HEK293 (cell line): ENCODE measurements around the gene MCAM.
A peak's percentile ranks its signal among the peaks of the same experiment; 100 is the strongest.

Experiments
- CTCF ChIA-PET: fragments of 350-600 bp; formaldehyde crosslinking; extraction: SDS; loops from one replicate; lab custom pipeline; 2021; ENCODE audit warnings: antibody characterized with exemption; lab: Yijun Ruan, JAX
- POLR2A ChIA-PET: fragments of 300-600 bp; formaldehyde crosslinking; extraction: SDS; loops from one replicate; lab custom pipeline; 2020; ENCODE audit warnings: antibody characterized with exemption, inconsistent platforms; lab: Yijun Ruan, JAX
- H3K27ac ChIP-seq: fragments of 200-500 bp; sonication (Bioruptor generic); 2 replicates; pipeline ENCODE4 v1.5.1; 2014; ENCODE audit warnings: low read depth, low read length, control low read depth, inconsistent platforms; ENCODE audit errors: extremely low read depth
- H3K36me3 ChIP-seq, 2 experiments: fragments of 200-500 bp in 1 of 2; sonication (Bioruptor generic) in 1 of 2; 1 replicate in 1 of 2; 2 replicates in 1 of 2; pipeline ENCODE4 v1.5.1; 2014 to 2017; ENCODE audit warnings: inconsistent platforms in 2 of 2, low read length in 2 of 2; ENCODE audit not compliant: control insufficient read depth in 2 of 2, insufficient read depth in 1 of 2
- H3K4me1 ChIP-seq: fragments of 200-500 bp; sonication (Bioruptor generic); 2 replicates; pipeline ENCODE4 v1.5.1; 2014; ENCODE audit warnings: mild to moderate bottlenecking, low read length, inconsistent platforms; ENCODE audit not compliant: control insufficient read depth, insufficient read depth
- H3K4me3 ChIP-seq: 2 replicates; pipeline ENCODE4 v1.5.1; 2011; ENCODE audit warnings: low read depth, mild to moderate bottlenecking, control low read depth, low read length, moderate library complexity
- H3K9me3 ChIP-seq: fragments of 200-500 bp; sonication (Bioruptor generic); 2 replicates; pipeline ENCODE4 v1.5.1; 2014; ENCODE audit warnings: low read depth, low read length, inconsistent platforms; ENCODE audit not compliant: control insufficient read depth, insufficient read depth
- EGR2 ChIP-seq: fragments of 450-650 bp; formaldehyde crosslinking; IDR thresholded peaks from 2 replicates; pipeline ENCODE4 v1.5.1; 2016; ENCODE audit warnings: low read depth, missing biosample characterization, missing genetic modification characterization
- KLF1 ChIP-seq: fragments of 450-650 bp; formaldehyde crosslinking; IDR thresholded peaks from 2 replicates; pipeline ENCODE4 v1.5.1; 2016; ENCODE audit warnings: missing biosample characterization, missing genetic modification characterization
- KLF7 ChIP-seq: fragments of 450-650 bp; formaldehyde crosslinking; IDR thresholded peaks from 2 replicates; pipeline ENCODE4 v1.5.1; 2016; ENCODE audit warnings: missing biosample characterization, missing genetic modification characterization, borderline replicate concordance
- KLF8 ChIP-seq: fragments of 450-650 bp; formaldehyde crosslinking; IDR thresholded peaks from 2 replicates; pipeline ENCODE4 v1.5.1; 2016; ENCODE audit warnings: missing biosample characterization, missing genetic modification characterization
- OVOL3 ChIP-seq: fragments of 450-650 bp; formaldehyde crosslinking; IDR thresholded peaks from 2 replicates; pipeline ENCODE4 v1.5.1; 2016; ENCODE audit warnings: missing biosample characterization, missing genetic modification characterization
- PATZ1 ChIP-seq: fragments of 450-650 bp; formaldehyde crosslinking; IDR thresholded peaks from 2 replicates; pipeline ENCODE4 v1.5.1; 2016; ENCODE audit warnings: missing biosample characterization, missing genetic modification characterization
- PBX3 ChIP-seq: sonication (generic); formaldehyde crosslinking; IDR thresholded peaks from 2 replicates; pipeline ENCODE4 v1.8.1; 2022; ENCODE audit warnings: mild to moderate bottlenecking, moderate library complexity, missing genetic modification reagents
- PRDM10 ChIP-seq: fragments of 450-650 bp; formaldehyde crosslinking; IDR thresholded peaks from 2 replicates; pipeline ENCODE4 v1.5.1; 2016; ENCODE audit warnings: missing biosample characterization, missing genetic modification characterization
- SCRT2 ChIP-seq: fragments of 450-650 bp; formaldehyde crosslinking; IDR thresholded peaks from 2 replicates; pipeline ENCODE4 v1.5.1; 2016; ENCODE audit warnings: missing biosample characterization, missing genetic modification characterization
- SP2 ChIP-seq: fragments of 450-650 bp; formaldehyde crosslinking; IDR thresholded peaks from 2 replicates; pipeline ENCODE4 v1.5.1; 2016; ENCODE audit warnings: missing biosample characterization, missing genetic modification characterization
- ZBTB20 ChIP-seq: fragments of 450-650 bp; formaldehyde crosslinking; IDR thresholded peaks from 2 replicates; pipeline ENCODE4 v1.5.1; 2016; ENCODE audit warnings: missing biosample characterization, missing genetic modification characterization
- ZBTB26 ChIP-seq: fragments of 450-650 bp; formaldehyde crosslinking; optimal IDR thresholded peaks from 2 replicates; pipeline ENCODE3; 2016; ENCODE audit warnings: missing biosample characterization, mild to moderate bottlenecking, missing genetic modification characterization
- ZBTB8A ChIP-seq: fragments of 450-650 bp; formaldehyde crosslinking; IDR thresholded peaks from 2 replicates; pipeline ENCODE4 v1.5.1; 2016; ENCODE audit warnings: missing biosample characterization, missing genetic modification characterization
- ZFHX2 ChIP-seq: fragments of 450-650 bp; formaldehyde crosslinking; conservative IDR thresholded peaks from 2 replicates; pipeline ENCODE4 v1.5.1; 2016; ENCODE audit warnings: missing biosample characterization, missing genetic modification characterization
- ZFP41 ChIP-seq: fragments of 450-650 bp; formaldehyde crosslinking; IDR thresholded peaks from 2 replicates; pipeline ENCODE4 v1.5.1; 2016; ENCODE audit warnings: missing biosample characterization, missing genetic modification characterization, borderline replicate concordance
- ZNF121 ChIP-seq: fragments of 450-650 bp; formaldehyde crosslinking; IDR thresholded peaks from 2 replicates; pipeline ENCODE4 v1.5.1; 2016; ENCODE audit warnings: missing biosample characterization, missing genetic modification characterization
- ZNF221 ChIP-seq: fragments of 450-650 bp; formaldehyde crosslinking; IDR thresholded peaks from 2 replicates; pipeline ENCODE4 v1.5.1; 2017; ENCODE audit warnings: missing biosample characterization, missing genetic modification characterization, borderline replicate concordance
- ZNF292 ChIP-seq: fragments of 450-650 bp; formaldehyde crosslinking; IDR thresholded peaks from 2 replicates; pipeline ENCODE4 v1.5.1; 2016; ENCODE audit warnings: low read depth, missing biosample characterization, missing genetic modification characterization, borderline replicate concordance
- ZNF398 ChIP-seq: fragments of 450-650 bp; formaldehyde crosslinking; IDR thresholded peaks from 2 replicates; pipeline ENCODE4 v1.5.1; 2017; ENCODE audit warnings: missing biosample characterization, missing genetic modification characterization
- ZNF501 ChIP-seq: fragments of 450-650 bp; formaldehyde crosslinking; IDR thresholded peaks from 2 replicates; pipeline ENCODE4 v1.5.1; 2016; ENCODE audit warnings: missing biosample characterization, missing genetic modification characterization
- ZNF701 ChIP-seq: fragments of 450-650 bp; formaldehyde crosslinking; IDR thresholded peaks from 2 replicates; pipeline ENCODE4 v1.5.1; 2016; ENCODE audit warnings: missing biosample characterization, missing genetic modification characterization
- ZNF837 ChIP-seq: fragments of 450-650 bp; formaldehyde crosslinking; IDR thresholded peaks from 2 replicates; pipeline ENCODE4 v1.5.1; 2016; ENCODE audit warnings: missing biosample characterization, missing genetic modification characterization
- ZNF843 ChIP-seq: fragments of 450-650 bp; formaldehyde crosslinking; IDR thresholded peaks from 2 replicates; pipeline ENCODE4 v1.5.1; 2016; ENCODE audit warnings: missing biosample characterization, missing genetic modification characterization
- ZXDB ChIP-seq: fragments of 450-650 bp; formaldehyde crosslinking; IDR thresholded peaks from 2 replicates; pipeline ENCODE4 v1.5.1; 2016; ENCODE audit warnings: missing biosample characterization, missing genetic modification characterization

Gene MCAM

GRCh38 chr11:119316016-119316728 lies 758 bp downstream of the MCAM start:
- CTCF ChIA-PET, result interaction anchor here (0.7 to 15.8 kb wide), 5 partner anchors 7 to 159 kb away, joined by 3 to 151 read pairs (median 4); partner anchors contain the start of gene C1QTNF5
- H3K4me3 ChIP-seq, result peak overlapping the region; percentile 67
- no peaks in the 10 kb centered on the region for H3K9me3 ChIP-seq
- peak overlapping the region; percentile 62; the same call in 1 of the 2 replicates for H3K27ac ChIP-seq
- POLR2A ChIA-PET, result interaction anchor here (0.5 to 4.4 kb wide), 21 partner anchors 8 to 231 kb away, joined by 3 to 35 read pairs (median 5); partner anchors contain the start of genes C2CD2L, CBL, DPAGT1 and HINFP
- H3K36me3 ChIP-seq, result peaks cover 0 to 30% of the 10 kb centered on the region in 2 experiments; a peak in 1 of 3 replicates
- no peaks in the 10 kb centered on the region; the same call in 1 of the 2 replicates for H3K4me1 ChIP-seq
- TF ChIP-seq SCRT2 (tag by site-specific recombination) (peak; percentile 96), ZNF121 (tag by site-specific recombination) (no peak), ZXDB (tag by site-specific recombination) (0 out of 2 replicates have a peak, but pooled peaks have one; percentile 15), OVOL3 (tag by site-specific recombination) (no peak), KLF1 (tag by site-specific recombination) (peak; percentile 85), ZBTB26 (no peak), ZNF837 (no peak), ZBTB20 (tag by site-specific recombination) (0 out of 2 replicates have a peak, but pooled peaks have one; percentile 27), ZNF398 (tag by site-specific recombination) (peak; percentile 98), KLF7 (tag by site-specific recombination) (0 out of 2 replicates have a peak, but pooled peaks have one; percentile 50), ZFHX2 (tag by site-specific recombination) (peak; percentile 52), PBX3 (CRISPR knock-in tag) (no peak), SP2 (tag by site-specific recombination) (no peak), KLF8 (tag by site-specific recombination) (no peak), EGR2 (tag by site-specific recombination) (peak; percentile 64; the same call in 1 of the 2 replicates), PATZ1 (tag by site-specific recombination) (peak; percentile 84), ZNF843 (no peak), ZNF221 (tag by site-specific recombination) (no peak), PRDM10 (tag by site-specific recombination) (peak; percentile 43; the same call in 1 of the 2 replicates), ZBTB8A (tag by site-specific recombination) (peak; percentile 84), ZNF292 (tag by site-specific recombination) (no peak), ZNF501 (tag by site-specific recombination) (no peak), ZNF701 (tag by site-specific recombination) (no peak), ZFP41 (tag by site-specific recombination) (no peak)
